Heart left ventricle (tissue), 16 donors: ENCODE results near the gene TNNC1. TPM values are rescaled to one million over a fixed set of nuclear protein-coding genes. Genes with fewer than 3 reads are reported as not detected.

Experiments used
- ATAC-seq, 4 donors: fragments of 200-7000 bp; cut with Tn5 transposase; one replicate each; pipeline ENCODE4 v1.9.1; 2020 to 2022; ENCODE audit warnings: moderate library complexity in 4 of 4, mild to moderate bottlenecking in 3 of 4, moderate number of reproducible peaks in 1 of 4
- DNase-seq, 5 donors: peaks; one replicate each; pipeline ENCODE4 v3.0.0-alpha.2; 2020
- H3K27ac ChIP-seq, 12 donors: fragments of 200-600 bp; sonication (generic) in 4 of 12; one replicate each; pipeline versions ENCODE4 v1.5.0 to v1.8.0; 2016 to 2022; ENCODE audit warnings: mild to moderate bottlenecking in 2 of 12
- H3K27me3 ChIP-seq, 9 donors: fragments of 200-600 bp; sonication (generic) in 2 of 9; one replicate each; pipeline versions ENCODE4 v1.5.1 to v1.8.0; 2016 to 2022; ENCODE audit warnings: mild to moderate bottlenecking in 3 of 9
- H3K36me3 ChIP-seq, 9 donors: fragments of 200-600 bp; sonication (generic) in 2 of 9; one replicate each; pipeline versions ENCODE4 v1.5.0 to v1.8.0; 2018 to 2022; ENCODE audit warnings: mild to moderate bottlenecking in 2 of 9
- H3K4me1 ChIP-seq, 12 donors: fragments of 200-600 bp; sonication (generic) in 4 of 12; one replicate each; pipeline versions ENCODE4 v1.5.0 to v1.8.0; 2016 to 2022; ENCODE audit warnings: mild to moderate bottlenecking in 3 of 12
- H3K4me3 ChIP-seq, 12 donors: fragments of 200-600 bp; sonication (generic) in 4 of 12; one replicate each; pipeline versions ENCODE4 v1.5.0 to v1.8.0; 2017 to 2022; ENCODE audit warnings: mild to moderate bottlenecking in 9 of 12, moderate library complexity in 4 of 12
- H3K9me3 ChIP-seq, 12 donors: fragments of 200-600 bp; sonication (generic) in 4 of 12; one replicate each; pipeline versions ENCODE4 v1.5.0 to v1.8.0; 2016 to 2022; ENCODE audit warnings: mild to moderate bottlenecking in 1 of 12
- POLR2A ChIP-seq, 2 donors: fragments of 450-650 bp; IDR thresholded peaks; one replicate each; pipeline ENCODE4 v1.6.1; 2017; ENCODE audit warnings: antibody characterized with exemption in 2 of 2, mild to moderate bottlenecking in 2 of 2, moderate library complexity in 2 of 2
- WGBS, 4 donors: extraction: QIAGEN DNeasy Blood & Tissue Kit in 2 of 4; methylation state at CpG; one replicate each; pipeline versions ENCODE4 v1.1.5 to v1.1.7; 2013 to 2018; 5-methylcytosine and 5-hydroxymethylcytosine counted together
- intact Hi-C, 10 donors: fragments of 100-400 bp; cut with DNase I; formaldehyde crosslinking; loops; one replicate each; pipeline versions ENCODE4 v1.11.1 to v1.14.2; 2022
- long read RNA-seq, 3 donors: library from polyadenylated mRNA; unstranded; transcript quantifications; one replicate each; pipeline ENCODE4 v2.0.0, GENCODE V29; 2020 to 2021
- polyA plus RNA-seq, 2 donors: library from polyadenylated mRNA; stranded (reverse); fragments of 200-250 nt; gene quantifications; one replicate each; pipeline ENCODE4 v1.2.3, GENCODE V29; 2013
- total RNA-seq, 9 donors: library from RNA; depleted of rRNA in 2 of 9; stranded (reverse); fragments of >200 nt in 2 of 9; fragmentation: NEBNext Ultra II Directional in 3 of 9; extraction: Animal tissue kit (Norgen Biotek cat#: 25700) in 3 of 9; gene quantifications; one replicate each; pipeline versions ENCODE4 v1.1.0 to v1.2.4, GENCODE V29; 2016 to 2023
- TF ChIP-seq, protein P1 (sequence below), 12 donors: fragments of 200-600 bp; sonication (generic) in 4 of 12; IDR thresholded peaks; one replicate each; pipeline versions ENCODE4 v1.5.0 to v1.8.0; 2018 to 2022; ENCODE audit warnings: antibody characterized with exemption in 12 of 12, mild to moderate bottlenecking in 5 of 12
- donor health status: ischemic (EF 13 %, LVEDD 7.1; RV severe dilation, severe dysfunction).
- donor health status: healthy with polysubstance abuse.
- donor health status: DM: no; HTN: yes; CAD: no.
- donor health status: DM: no; HTN: no; CAD: no.
- donor health status: ischemic (EF 25% LVEDD 6.9; RV normal size, moderate dysfunction).
- donor health status: ischemic (EF 25% LVEDD 5.7; RV mildly dilated, moderate dysfunction).
- donor health status: healthy.
- donor health status: DM: yes; HTN: yes; CAD: no.
- donor health status: ischemic (EF 35%, LVEDD 5.7; RV mildly dilated, moderate dysfunction).
- donor health status: nonischemic (EF 11% LVEDD 7.7; RV severe dilation, severe dysfunction).
- donor health status: DM: yes; HTN: yes; CAD: no.
- donor health status: PGD.
- donor health status: ischemic (EF 29% LVEDD 5.4; RV normal size, mild dysfunction).
- donor health status: nonischemic (EF 23%, LVEDD 6.1; RV moderate dilation, normal function).

Gene TNNC1
- total RNA-seq (over 10,000 TPM in 2 of 9 donors, 1,000 to 10,000 TPM in 7; 4,301 to 15,255 (median 8,364) TPM), polyA plus RNA-seq (over 10,000 TPM in 1 of 2 donors, 1,000 to 10,000 TPM in 1; 6,829 to 20,003 TPM)
- long read RNA-seq, donor 1, transcript TNNC1-201 (6 exons, 714 nt): major isoform, 4,778 of 5,307 reads
- long read RNA-seq, donor 1, partial matches to known transcripts: 452 of 5,307 reads
- long read RNA-seq, donor 1, other reads (novel, unspliced or antisense): 75 of 5,307 reads
- long read RNA-seq, donor 2, transcript TNNC1-201 (6 exons, 714 nt): major isoform, 5,180 of 5,678 reads
- long read RNA-seq, donor 2, partial matches to known transcripts: 360 of 5,678 reads
- long read RNA-seq, donor 2, other reads (novel, unspliced or antisense): 138 of 5,678 reads
- long read RNA-seq, donor 3, transcript TNNC1-201 (6 exons, 714 nt): major isoform, 2,526 of 2,815 reads
- long read RNA-seq, donor 3, partial matches to known transcripts: 254 of 2,815 reads
- long read RNA-seq, donor 3, other reads (novel, unspliced or antisense): 35 of 2,815 reads

DNA sequence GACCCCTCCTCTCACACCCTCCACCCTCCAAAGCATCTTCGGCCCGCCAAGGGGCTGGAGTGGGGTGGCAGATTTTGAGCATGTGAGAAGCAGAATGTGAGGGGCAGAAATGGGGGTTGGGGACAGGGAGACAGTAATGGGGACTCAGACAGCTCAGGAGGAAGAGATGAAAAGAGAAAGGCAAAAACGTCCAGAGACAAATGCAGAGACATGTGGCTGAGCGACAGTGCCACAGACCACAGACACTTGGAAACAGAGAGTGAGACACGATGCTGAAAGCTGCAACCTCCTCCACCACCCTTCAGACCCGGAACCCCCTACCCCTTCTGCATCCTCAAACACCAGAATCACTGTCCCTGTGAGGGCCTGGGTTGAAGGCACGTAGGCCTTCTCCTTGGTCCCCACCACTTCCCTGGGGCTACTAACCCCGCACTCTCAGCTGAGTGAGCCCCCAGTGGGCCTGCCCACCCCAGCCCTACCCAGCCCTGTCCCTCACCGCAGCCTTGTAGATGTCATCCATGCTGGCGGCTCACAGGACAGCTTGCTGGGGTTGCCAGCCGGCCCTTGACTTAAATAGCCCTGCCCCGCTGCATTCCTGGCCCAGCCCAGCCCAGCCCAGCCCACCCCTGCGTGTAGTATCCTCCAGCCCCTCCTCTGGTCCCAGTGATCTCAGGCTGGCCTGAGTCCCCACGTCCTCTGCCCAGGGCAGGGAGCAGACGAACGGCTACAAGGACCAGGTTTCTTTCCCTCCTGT is at the start of gene TNNC1:
TSS of gene TNNC1 (minus strand) at position 546 of the 754 bp plus-strand sequence. CDS start at position 520, 26 bp downstream.
- Histone ChIP-seq H3K27ac (peak within 1 kb of the TSS; percentile 85 to 99 (median 94)), H3K27me3 (no peaks in the 10 kb centered on the region), H3K36me3 (peaks cover 0 to 35% (median 16%) of the 10 kb centered on the region in 9 donors), H3K9me3 (no peaks in the 10 kb centered on the region), H3K4me1 (peaks cover 0 to 52% (median 24%) of the 10 kb centered on the region in 12 donors), H3K4me3 (peak within 1 kb of the TSS; percentile 32 to 92 (median 81))
- TF ChIP-seq POLR2A (IDR thresholded peaks at IDR 0.05): peak; percentile 72 to 97
- TF ChIP-seq, protein P1, sequence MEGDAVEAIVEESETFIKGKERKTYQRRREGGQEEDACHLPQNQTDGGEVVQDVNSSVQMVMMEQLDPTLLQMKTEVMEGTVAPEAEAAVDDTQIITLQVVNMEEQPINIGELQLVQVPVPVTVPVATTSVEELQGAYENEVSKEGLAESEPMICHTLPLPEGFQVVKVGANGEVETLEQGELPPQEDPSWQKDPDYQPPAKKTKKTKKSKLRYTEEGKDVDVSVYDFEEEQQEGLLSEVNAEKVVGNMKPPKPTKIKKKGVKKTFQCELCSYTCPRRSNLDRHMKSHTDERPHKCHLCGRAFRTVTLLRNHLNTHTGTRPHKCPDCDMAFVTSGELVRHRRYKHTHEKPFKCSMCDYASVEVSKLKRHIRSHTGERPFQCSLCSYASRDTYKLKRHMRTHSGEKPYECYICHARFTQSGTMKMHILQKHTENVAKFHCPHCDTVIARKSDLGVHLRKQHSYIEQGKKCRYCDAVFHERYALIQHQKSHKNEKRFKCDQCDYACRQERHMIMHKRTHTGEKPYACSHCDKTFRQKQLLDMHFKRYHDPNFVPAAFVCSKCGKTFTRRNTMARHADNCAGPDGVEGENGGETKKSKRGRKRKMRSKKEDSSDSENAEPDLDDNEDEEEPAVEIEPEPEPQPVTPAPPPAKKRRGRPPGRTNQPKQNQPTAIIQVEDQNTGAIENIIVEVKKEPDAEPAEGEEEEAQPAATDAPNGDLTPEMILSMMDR (IDR thresholded peaks at IDR 0.05): no peak
- DNase-seq (peak; percentile 75 to 88 (median 81)), ATAC-seq (peak; percentile 46 to 62 (median 50))
- 38 to 52% (median 45%) methylated on average over 15 to 16 of the region's 16 CpGs for WGBS, 4 donors
- intact Hi-C loops: loop anchor here in 1 of 10 donors (10.0 kb wide), 1 partner anchor 231 kb away; the partner anchor contains the start of genes GNL3 and PBRM1

DNA sequence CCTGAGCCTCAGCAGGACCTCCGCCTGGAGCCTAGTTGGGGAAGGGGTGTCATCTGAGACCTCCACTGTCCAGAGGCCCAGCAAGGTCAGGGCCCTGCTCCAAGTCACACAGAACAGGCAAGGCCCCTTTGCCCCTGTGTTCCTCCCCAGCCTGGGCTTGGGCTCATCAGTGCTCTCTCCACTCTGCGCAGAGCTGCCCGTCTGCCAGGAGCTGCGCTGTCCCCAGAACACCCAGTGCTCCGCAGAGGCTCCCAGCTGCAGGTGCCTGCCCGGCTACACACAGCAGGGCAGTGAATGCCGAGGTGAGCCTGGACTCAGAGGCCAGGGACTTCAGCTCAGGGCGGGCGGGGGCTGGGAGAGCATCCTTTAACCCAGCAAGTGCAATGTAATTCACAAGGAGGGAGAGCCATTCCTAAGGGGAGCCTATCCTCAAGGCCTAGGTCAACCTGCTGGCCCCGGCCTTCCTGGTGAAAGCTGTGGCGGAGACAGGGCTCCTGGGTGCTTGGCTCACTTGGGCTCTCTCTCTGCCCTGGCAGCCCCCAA is 49.0 kb upstream of the TNNC1 start:
- ATAC-seq: no peak
- 90 to 100% (median 95%) methylated on average over 5 to 11 of the region's 11 CpGs for WGBS, 4 donors
- TF ChIP-seq POLR2A (IDR thresholded peaks at IDR 0.05): no peak
- TF ChIP-seq, protein P1 (IDR thresholded peaks at IDR 0.05): no peak
- Histone ChIP-seq H3K36me3 (peaks cover 0 to 63% (median 4%) of the 10 kb centered on the region in 9 donors), H3K27ac (no peak overlapping the region), H3K4me3 (no peak overlapping the region), H3K27me3 (no peaks in the 10 kb centered on the region), H3K9me3 (no peaks in the 10 kb centered on the region), H3K4me1 (peaks cover 0 to 23% (median 0%) of the 10 kb centered on the region in 12 donors)
- intact Hi-C loops: no loop called here
- no peak for DNase-seq

DNA sequence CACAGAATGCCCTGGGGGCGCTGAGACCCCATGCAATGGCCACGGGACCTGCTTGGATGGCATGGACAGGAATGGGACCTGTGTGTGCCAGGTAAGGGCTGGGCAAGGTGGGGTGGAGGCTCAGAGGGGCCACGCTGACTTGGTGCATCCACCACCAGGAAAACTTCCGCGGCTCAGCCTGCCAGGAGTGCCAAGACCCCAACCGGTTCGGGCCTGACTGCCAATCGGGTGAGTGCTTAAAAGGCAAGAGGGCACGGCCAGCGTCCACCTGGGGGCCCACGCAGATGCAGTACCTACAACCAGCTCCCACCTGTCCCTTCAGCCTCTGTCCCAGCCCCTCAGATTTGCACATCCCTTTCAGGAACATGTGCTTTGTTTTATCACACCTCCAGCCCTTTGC is 48.2 kb upstream of the TNNC1 start:
- Histone ChIP-seq H3K9me3 (no peaks in the 10 kb centered on the region), H3K36me3 (peaks cover 0 to 60% (median 0%) of the 10 kb centered on the region in 9 donors), H3K4me1 (peaks cover 0 to 32% (median 0%) of the 10 kb centered on the region in 12 donors), H3K4me3 (no peak overlapping the region), H3K27ac (no peak overlapping the region), H3K27me3 (no peaks in the 10 kb centered on the region)
- 85 to 95% (median 93%) methylated on average over 3 to 11 of the region's 11 CpGs for WGBS, 4 donors
- intact Hi-C loops: no loop called here
- DNase-seq: no peak
- no peak for ATAC-seq
- no peak for TF ChIP-seq POLR2A (IDR thresholded peaks at IDR 0.05)
- TF ChIP-seq, protein P1 (IDR thresholded peaks at IDR 0.05): no peak
